Spleen (tissue), 11 donors: ENCODE data around the gene GPBAR1. TPM values are rescaled to one million over a fixed set of nuclear protein-coding genes. Genes with fewer than 3 reads are reported as not detected.

Experiments
- DNase-seq: peaks from one replicate; pipeline ENCODE4 v3.0.0-alpha.2; 2020
- H3K27ac ChIP-seq, 8 donors: fragments of 200-600 bp; sonication (generic) in 7 of 8; 1 replicate in 4 of 8; 2 replicates in 4 of 8; pipeline versions ENCODE4 v1.5.0 to v1.8.0; 2016 to 2021; ENCODE audit warnings: inconsistent platforms in 4 of 8, mild to moderate bottlenecking in 4 of 8, moderate library complexity in 1 of 8
- H3K27me3 ChIP-seq, 7 donors: fragments of 200-600 bp; sonication (generic) in 6 of 7; replicated peaks in 1 of 7; 1 replicate in 4 of 7; 2 replicates in 3 of 7; pipeline versions ENCODE4 v1.5.0 to v1.8.0; 2016 to 2021; ENCODE audit warnings: inconsistent platforms in 3 of 7, mild to moderate bottlenecking in 1 of 7
- H3K36me3 ChIP-seq, 6 donors: fragments of 200-600 bp; sonication (generic) in 5 of 6; 1 replicate in 4 of 6; 2 replicates in 2 of 6; pipeline versions ENCODE4 v1.5.0 to v1.8.0; 2016 to 2021; ENCODE audit warnings: inconsistent platforms in 2 of 6
- H3K4me1 ChIP-seq, 6 donors: fragments of 200-600 bp; sonication (generic) in 5 of 6; 1 replicate in 3 of 6; 2 replicates in 3 of 6; pipeline versions ENCODE4 v1.5.0 to v1.8.0; 2016 to 2021; ENCODE audit warnings: inconsistent platforms in 3 of 6
- H3K4me3 ChIP-seq, 8 donors: fragments of 200-600 bp; sonication (generic) in 7 of 8; 1 replicate in 4 of 8; 2 replicates in 4 of 8; pipeline versions ENCODE4 v1.5.0 to v1.8.0; 2016 to 2021; ENCODE audit warnings: inconsistent platforms in 4 of 8, mild to moderate bottlenecking in 4 of 8, moderate library complexity in 2 of 8
- H3K9me3 ChIP-seq, 8 donors: fragments of 200-600 bp; sonication (generic) in 7 of 8; 1 replicate in 4 of 8; 2 replicates in 4 of 8; pipeline versions ENCODE4 v1.5.0 to v1.8.0; 2016 to 2021; ENCODE audit warnings: inconsistent platforms in 4 of 8
- POLR2A ChIP-seq, 3 donors: fragments of 450-650 bp; IDR thresholded peaks; one replicate each; pipeline ENCODE4 v1.5.1; 2017; ENCODE audit warnings: antibody characterized with exemption in 3 of 3, mild to moderate bottlenecking in 1 of 3
- POLR2AphosphoS5 ChIP-seq, 3 donors: sonication (generic); formaldehyde crosslinking; IDR thresholded peaks; one replicate each; pipeline ENCODE4 v1.5.1; 2017; ENCODE audit warnings: antibody characterized with exemption in 3 of 3
- WGBS, 5 donors: extraction: QIAGEN DNeasy Blood & Tissue Kit in 3 of 5; methylation state at CpG; one replicate each; pipeline versions ENCODE4 v1.1.5 to v1.1.7; 2013 to 2018; 5-methylcytosine and 5-hydroxymethylcytosine counted together
- intact Hi-C: fragments of 100-400 bp; cut with DNase I; formaldehyde crosslinking; loops from one replicate; pipeline ENCODE4 v1.15.0; 2023; ENCODE audit warnings: low total_unique reads
- polyA plus RNA-seq, 3 donors: library from polyadenylated mRNA; stranded (reverse); fragments of 200-250 nt; gene quantifications; one replicate each; pipeline ENCODE4 v1.2.1, GENCODE V29; 2013
- total RNA-seq, 7 donors: library from RNA; depleted of rRNA in 3 of 7; stranded (reverse); fragments of >200 nt in 3 of 7; fragmentation: NEBNext Ultra II Directional in 4 of 7; extraction: Animal tissue kit (Norgen Biotek cat#: 25700) in 4 of 7; gene quantifications; one replicate each; pipeline versions ENCODE4 v1.1.0 to v1.2.1, GENCODE V29; 2016 to 2021
- TF ChIP-seq, protein P1 (sequence below), 11 experiments: fragments of 200-600 bp in 7 of 11; fragments of 450-650 bp in 4 of 11; sonication (generic) in 4 of 11; IDR thresholded peaks in 8 of 11; conservative IDR thresholded peaks in 3 of 11; 1 replicate in 7 of 11; 2 replicates in 4 of 11; pipeline versions ENCODE4 v1.4.0 to v1.8.0; 2016 to 2021; ENCODE audit warnings: antibody characterized with exemption in 11 of 11, inconsistent platforms in 4 of 11, mild to moderate bottlenecking in 1 of 11
- donor health status: healthy with polysubstance abuse.
- donor health status: DM: no; HTN: no; CAD: no; lungs with moderate emphysema.
- donor health status: DM: no; HTN: no; CAD: no.
- donor health status: Bipolar disorder and iron deficiency.
- donor health status: healthy.
- donor health status: DM: no; HTN: no; CAD: no.
- donor health status: DM: yes; HTN: yes; CAD: no.

The GPBAR1 gene
- total and polyA plus RNA-seq, 10 donors = 1.4 to 13.9 (median 6.8) TPM

DNA sequence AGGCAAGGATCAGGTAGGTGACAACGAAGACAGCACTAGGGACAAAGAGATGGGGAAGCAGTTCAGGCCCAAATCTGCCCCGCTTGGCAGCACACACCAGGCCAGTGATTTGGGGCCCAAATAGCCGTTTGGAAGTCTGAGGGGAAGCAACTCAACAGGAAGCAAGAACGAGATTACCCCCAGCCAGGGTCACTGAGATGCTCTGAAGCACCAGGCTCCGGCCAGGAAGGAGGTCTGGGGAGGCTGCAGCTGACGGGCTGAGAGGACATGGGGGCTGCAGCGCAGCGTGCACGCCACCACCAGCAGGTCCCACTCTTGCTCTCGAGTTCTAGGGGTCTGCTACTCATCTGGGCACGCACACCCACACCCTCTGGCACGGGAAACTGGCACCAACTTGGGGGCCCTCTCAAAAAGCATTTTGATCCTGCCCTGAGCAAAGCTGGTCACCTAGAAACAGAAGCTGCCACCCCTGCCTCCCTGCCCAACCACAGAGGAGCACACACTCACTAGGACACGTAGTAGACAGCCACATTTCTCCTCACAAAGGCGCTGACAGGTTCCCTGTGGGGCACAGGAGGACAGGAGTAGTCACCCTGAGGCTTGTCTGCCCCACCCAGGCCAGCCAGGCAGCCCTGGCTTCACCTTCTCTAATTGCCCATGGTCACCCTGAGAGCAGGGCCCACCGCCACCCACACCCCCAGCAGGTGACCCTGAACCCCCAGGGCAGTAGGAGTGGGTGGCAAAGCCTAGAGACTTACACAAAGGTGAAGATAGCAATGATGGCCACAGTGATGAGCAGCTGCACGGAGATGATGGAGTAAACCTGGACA, 17.9 kb downstream of the GPBAR1 start:
- Histone ChIP-seq H3K4me3 (no peak overlapping the region), H3K27me3 (no peaks in the 10 kb centered on the region)

DNA sequence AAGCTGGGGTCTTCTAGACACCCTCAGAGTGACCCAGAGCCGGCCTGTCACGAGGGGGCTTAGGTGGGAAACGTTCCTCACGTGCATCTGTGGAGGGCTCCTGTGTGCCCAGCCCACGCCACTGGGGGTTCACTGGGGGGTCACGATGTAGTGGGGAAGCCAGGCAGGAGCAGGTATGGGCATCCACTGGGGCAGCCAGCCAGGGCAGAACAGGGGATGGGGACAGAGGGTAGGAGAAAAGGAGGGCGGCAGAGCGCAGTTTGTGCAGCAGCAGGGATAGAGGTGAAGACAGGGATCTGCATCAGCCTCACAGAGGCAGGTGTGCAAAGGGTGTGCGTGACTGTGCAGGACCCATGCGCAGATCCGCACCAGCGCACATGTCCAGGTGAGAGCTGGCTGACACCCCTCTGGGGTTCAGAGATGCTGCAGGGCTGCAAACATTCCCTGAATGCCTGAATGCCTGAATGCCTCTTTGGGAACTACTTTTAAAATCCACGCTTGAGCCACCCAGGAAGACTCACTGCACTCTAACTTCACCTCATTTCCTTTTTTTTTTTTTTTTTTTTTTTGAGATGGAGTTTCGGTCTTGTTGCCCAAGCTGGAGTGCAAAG, 19.6 kb downstream of the GPBAR1 start:
- H3K36me3 ChIP-seq = peaks cover 2 to 95% (median 68%) of the 10 kb centered on the region in 6 donors
- DNase-seq = no peak
- intact Hi-C loops = no loop called here
- no peak overlapping the region for H3K4me3 ChIP-seq
- peaks cover 29 to 50% (median 37%) of the 10 kb centered on the region in 6 donors for H3K4me1 ChIP-seq
- H3K9me3 ChIP-seq = no peaks in the 10 kb centered on the region
- peak in 1 of 3 donors; percentile 5 for TF ChIP-seq POLR2AphosphoS5 (IDR thresholded peaks at IDR 0.05)
- TF ChIP-seq, protein P1, sequence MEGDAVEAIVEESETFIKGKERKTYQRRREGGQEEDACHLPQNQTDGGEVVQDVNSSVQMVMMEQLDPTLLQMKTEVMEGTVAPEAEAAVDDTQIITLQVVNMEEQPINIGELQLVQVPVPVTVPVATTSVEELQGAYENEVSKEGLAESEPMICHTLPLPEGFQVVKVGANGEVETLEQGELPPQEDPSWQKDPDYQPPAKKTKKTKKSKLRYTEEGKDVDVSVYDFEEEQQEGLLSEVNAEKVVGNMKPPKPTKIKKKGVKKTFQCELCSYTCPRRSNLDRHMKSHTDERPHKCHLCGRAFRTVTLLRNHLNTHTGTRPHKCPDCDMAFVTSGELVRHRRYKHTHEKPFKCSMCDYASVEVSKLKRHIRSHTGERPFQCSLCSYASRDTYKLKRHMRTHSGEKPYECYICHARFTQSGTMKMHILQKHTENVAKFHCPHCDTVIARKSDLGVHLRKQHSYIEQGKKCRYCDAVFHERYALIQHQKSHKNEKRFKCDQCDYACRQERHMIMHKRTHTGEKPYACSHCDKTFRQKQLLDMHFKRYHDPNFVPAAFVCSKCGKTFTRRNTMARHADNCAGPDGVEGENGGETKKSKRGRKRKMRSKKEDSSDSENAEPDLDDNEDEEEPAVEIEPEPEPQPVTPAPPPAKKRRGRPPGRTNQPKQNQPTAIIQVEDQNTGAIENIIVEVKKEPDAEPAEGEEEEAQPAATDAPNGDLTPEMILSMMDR (IDR thresholded peaks at IDR 0.05 in 8 of 11, conservative IDR thresholded peaks at IDR 0.05 in 3 of 11) = no peak
- no peak for TF ChIP-seq POLR2A (IDR thresholded peaks at IDR 0.05)
- 92 to 94% (median 93%) methylated on average over 14 of the region's 14 CpGs for WGBS, 5 donors
- no peak overlapping the region for H3K27ac ChIP-seq
- no peaks in the 10 kb centered on the region for H3K27me3 ChIP-seq

More for the DNA sequence above, 17.9 kb downstream of the GPBAR1 start:
- H3K4me1 ChIP-seq = peaks cover 14 to 50% (median 27%) of the 10 kb centered on the region in 6 donors
- 73 to 88% (median 87%) methylated on average over 12 to 16 of the region's 16 CpGs for WGBS, 5 donors
- TF ChIP-seq POLR2AphosphoS5 (IDR thresholded peaks at IDR 0.05) (peak in 1 of 3 donors; percentile 25), POLR2A (IDR thresholded peaks at IDR 0.05) (no peak)
- DNase-seq = peak; percentile 64
- H3K27ac ChIP-seq = peak overlapping the region in 1 of 8 donors; percentile 45
- H3K36me3 ChIP-seq = peaks cover 2 to 100% (median 84%) of the 10 kb centered on the region in 6 donors
- no peaks in the 10 kb centered on the region for H3K9me3 ChIP-seq
- intact Hi-C loops = no loop called here

DNA sequence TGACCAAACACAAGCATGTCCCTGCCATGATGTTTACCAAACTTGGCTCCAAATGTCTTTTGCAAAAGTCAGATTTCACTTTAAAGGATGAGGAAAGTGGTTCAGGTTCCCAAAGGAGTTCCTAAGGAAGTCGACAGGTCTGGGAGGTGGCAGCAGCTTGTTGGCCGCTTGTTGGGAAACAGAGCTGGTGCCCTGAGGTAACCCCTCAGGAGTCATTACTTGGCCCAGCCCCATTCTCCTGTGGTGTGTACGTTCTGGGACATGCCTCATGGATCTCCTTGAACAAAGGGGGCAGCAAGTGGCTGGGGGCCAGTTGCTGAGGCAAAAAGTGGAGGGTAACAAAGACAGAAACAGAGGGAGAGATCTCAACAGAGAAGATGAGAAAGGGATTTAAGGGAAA, 20.6 kb downstream of the GPBAR1 start:
- no peak for TF ChIP-seq POLR2AphosphoS5 (IDR thresholded peaks at IDR 0.05)
- TF ChIP-seq POLR2A (IDR thresholded peaks at IDR 0.05) = no peak
- TF ChIP-seq, protein P1 (IDR thresholded peaks at IDR 0.05 in 8 of 11, conservative IDR thresholded peaks at IDR 0.05 in 3 of 11) = no peak
- WGBS, 5 donors = 74 to 88% (median 86%) methylated on average over 3 of the region's 3 CpGs
- Histone ChIP-seq H3K27ac (peak overlapping the region in 3 of 8 donors; percentile 15 to 97 (median 96)), H3K27me3 (no peaks in the 10 kb centered on the region), H3K9me3 (no peaks in the 10 kb centered on the region), H3K36me3 (peaks cover 2 to 89% (median 57%) of the 10 kb centered on the region in 6 donors), H3K4me1 (peaks cover 40 to 52% (median 46%) of the 10 kb centered on the region in 6 donors), H3K4me3 (no peak overlapping the region)
- intact Hi-C loops = no loop called here
- no peak for DNase-seq

DNA sequence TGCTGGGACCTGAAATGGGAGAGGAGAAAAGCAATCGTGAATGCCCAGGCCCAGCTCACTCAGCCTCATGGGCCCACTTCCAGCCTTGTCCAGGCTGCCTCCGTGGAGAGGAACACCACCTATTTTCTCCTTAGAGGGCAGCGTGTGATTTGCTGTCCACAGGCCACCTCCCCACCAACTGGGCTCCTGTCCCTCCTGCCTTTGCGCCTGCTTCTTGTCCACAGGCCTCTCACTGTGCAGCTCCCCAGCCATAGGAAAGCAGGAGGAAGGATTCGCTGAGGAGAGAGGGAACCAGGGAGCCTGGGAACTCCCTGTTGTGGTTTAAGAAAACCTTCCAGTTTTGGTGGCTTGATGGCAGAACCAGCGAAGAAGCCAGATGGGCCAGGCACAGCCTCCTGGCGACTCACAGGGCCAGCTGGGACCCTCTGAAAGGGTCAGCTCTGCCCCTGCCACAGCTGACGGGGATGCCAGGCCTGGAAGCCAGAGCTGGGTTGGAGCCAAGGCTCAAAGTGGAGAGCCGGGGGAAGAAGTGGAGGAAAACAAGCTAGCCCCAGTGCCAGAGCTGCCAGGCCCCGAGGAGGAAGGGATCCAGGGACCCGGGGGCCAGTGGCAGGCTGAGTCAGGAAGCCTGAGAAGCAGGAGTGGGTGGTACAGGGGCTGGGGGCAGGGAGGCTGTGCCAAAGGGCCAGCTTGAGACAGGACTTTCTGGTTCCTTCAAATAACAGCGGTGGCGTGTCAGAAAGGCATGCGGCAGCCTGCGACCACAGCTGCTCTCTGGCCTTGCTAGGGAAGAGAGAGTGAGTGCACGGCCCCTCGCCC, 21.6 kb downstream of the GPBAR1 start:
- H3K27me3 ChIP-seq = no peaks in the 10 kb centered on the region
- peaks cover 48 to 61% (median 56%) of the 10 kb centered on the region in 6 donors for H3K4me1 ChIP-seq
- 76 to 82% (median 79%) methylated on average over 14 to 17 of the region's 17 CpGs for WGBS, 5 donors
- DNase-seq = no peak
- no peaks in the 10 kb centered on the region for H3K9me3 ChIP-seq
- H3K36me3 ChIP-seq = peaks cover 2 to 80% (median 48%) of the 10 kb centered on the region in 6 donors
- intact Hi-C loops = no loop called here
- no peak overlapping the region for H3K4me3 ChIP-seq
- peak in 1 of 3 donors; percentile 37 for TF ChIP-seq POLR2AphosphoS5 (IDR thresholded peaks at IDR 0.05)
- TF ChIP-seq POLR2A (IDR thresholded peaks at IDR 0.05) = no peak
- peak overlapping the region in 7 of 8 donors; percentile 36 to 98 (median 96) for H3K27ac ChIP-seq
